HG03571 (cell line): Measurements from ENCODE around the gene SOWAHA.
"Not testable (repeated sequence)": the region's sequence is repeated elsewhere in the genome, so short reads cannot be mapped to it uniquely, and the experiment has no call there.

Experiments used
- ATAC-seq: cut with Tn5 transposase; IDR thresholded peaks from one replicate; pipeline ENCODE4 v1.9.1; 2021; ENCODE audit not compliant: unreplicated experiment

SOWAHA gene

GRCh38 chr5:132806804-132807162 lies 6.3 kb upstream of the SOWAHA start:
- not testable (repeated sequence) for ATAC-seq

GRCh38 chr5:132807163-132807838 lies 5.8 kb upstream of the SOWAHA start:
- ATAC-seq: no peak

GRCh38 chr5:132808448-132808847 lies 4.7 kb upstream of the SOWAHA start:
- ATAC-seq: no peak

GRCh38 chr5:132808866-132809265 lies 4.2 kb upstream of the SOWAHA start:
- ATAC-seq: no peak

GRCh38 chr5:132810605-132811004 lies 2.5 kb upstream of the SOWAHA start:
- no peak for ATAC-seq

- no peak for ATAC-seq
Measured at GRCh38 chr5:132812123-132812765, 858 bp upstream of the SOWAHA start.

GRCh38 chr5:132813599-132814502 lies 749 bp downstream of the SOWAHA start:
- ATAC-seq: no peak

- no peak for ATAC-seq
Measured at GRCh38 chr5:132814503-132815294, 1.6 kb downstream of the SOWAHA start.

GRCh38 chr5:132815454-132815853 lies 2.4 kb downstream of the SOWAHA start:
- no peak for ATAC-seq

- ATAC-seq: no peak
Measured at GRCh38 chr5:132816083-132816482, 3.0 kb downstream of the SOWAHA start.

- ATAC-seq: no peak
Measured at GRCh38 chr5:132816554-132816953, 3.5 kb downstream of the SOWAHA start.

- no peak for ATAC-seq
Measured at GRCh38 chr5:132817011-132817410, 3.9 kb downstream of the SOWAHA start.

GRCh38 chr5:132819468-132819867 lies 6.4 kb downstream of the SOWAHA start:
- no peak for ATAC-seq

- peak; percentile 63 for ATAC-seq
Measured at GRCh38 chr5:132820162-132820754, 7.2 kb downstream of the SOWAHA start.

- no peak for ATAC-seq
Measured at GRCh38 chr5:132821350-132821749, 8.2 kb downstream of the SOWAHA start.

GRCh38 chr5:132821791-132822190 lies 8.7 kb downstream of the SOWAHA start:
- no peak for ATAC-seq

- ATAC-seq: no peak
Measured at GRCh38 chr5:132822650-132823480, 9.8 kb downstream of the SOWAHA start.

GRCh38 chr5:132823481-132824050 lies 10.5 kb downstream of the SOWAHA start:
- no peak for ATAC-seq

- no peak for ATAC-seq
Measured at GRCh38 chr5:132824426-132824825, 11.3 kb downstream of the SOWAHA start.
